GM12892 (cell line): Measurements from ENCODE around the gene PID1.

Source experiments
- DNase-seq: peaks from one replicate; pipeline ENCODE4 v3.0.0; 2011; ENCODE audit not compliant: insufficient read length
- FAIRE-seq: peaks from 2 replicates; lab custom pipeline; 2011; peaks lifted over from hg19 to GRCh38; lab: Jason Lieb, UNC
- POLR2A ChIP-seq: IDR thresholded peaks from 2 replicates; pipeline ENCODE4 v1.6.1; 2011; ENCODE audit warnings: low read depth, low read length, control low read depth
- POLR2AphosphoS5 ChIP-seq: IDR thresholded peaks from 2 replicates; pipeline ENCODE4 v1.6.1; 2011; ENCODE audit warnings: low read depth, low read length, control low read depth
- TAF1 ChIP-seq: IDR thresholded peaks from 2 replicates; pipeline ENCODE4 v1.6.1; 2011; ENCODE audit warnings: low read depth, mild to moderate bottlenecking, control low read depth, low read length, borderline replicate concordance

PID1 gene

DNA sequence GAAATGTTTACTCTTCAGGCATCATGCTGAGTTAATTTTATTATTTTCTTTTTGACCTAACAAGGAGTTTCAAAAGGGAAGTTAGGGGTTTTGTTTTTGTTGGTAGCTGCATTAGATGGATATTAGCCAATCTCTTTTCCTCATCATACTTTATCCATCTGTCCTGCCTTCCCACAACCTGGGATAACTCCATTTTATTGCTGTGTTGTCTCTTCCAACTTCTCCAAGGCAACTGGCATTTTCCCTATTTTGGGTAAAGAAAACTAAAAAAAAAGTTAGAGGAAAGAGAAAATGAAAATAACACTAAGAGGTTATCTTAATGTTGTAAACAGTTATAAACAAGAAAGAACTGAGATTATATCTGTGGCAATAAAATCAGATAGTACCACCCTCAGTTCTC lies 147.0 kb downstream of the PID1 start:
- no peak for FAIRE-seq
- TF ChIP-seq POLR2A = no peak
- no peak for TF ChIP-seq POLR2AphosphoS5
- no peak for TF ChIP-seq TAF1
- DNase-seq = no peak

GRCh38 chr2:229118927-229119326 lies 152.2 kb downstream of the PID1 start:
- TF ChIP-seq POLR2A (no peak), TAF1 (no peak), POLR2AphosphoS5 (no peak)
- DNase-seq (no peak), FAIRE-seq (no peak)

DNA sequence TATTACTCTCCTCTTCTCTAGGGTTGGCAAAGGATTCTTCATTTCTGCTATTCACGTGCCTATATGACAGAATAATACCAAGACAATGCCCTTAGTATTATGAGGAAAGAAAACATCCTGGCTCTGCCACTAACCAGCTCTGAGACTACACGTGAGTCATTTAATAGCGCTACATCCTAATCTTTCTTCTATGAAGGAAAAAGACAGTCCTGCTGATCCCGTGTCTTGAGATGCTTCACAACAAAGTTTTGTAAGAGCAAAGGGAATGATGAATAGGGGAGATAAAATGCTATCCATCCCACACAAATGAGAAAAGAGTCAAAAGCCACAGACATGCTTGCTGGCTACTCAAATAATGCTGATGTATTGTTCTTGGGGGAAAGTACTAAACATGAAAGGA lies 152.8 kb downstream of the PID1 start:
- DNase-seq (no peak), FAIRE-seq (no peak)
- TF ChIP-seq POLR2A (no peak), POLR2AphosphoS5 (no peak), TAF1 (no peak)

- TF ChIP-seq TAF1 = no peak
- no peak for TF ChIP-seq POLR2A
- no peak for TF ChIP-seq POLR2AphosphoS5
- DNase-seq = no peak
- no peak for FAIRE-seq
Measured at GRCh38 chr2:229111744-229112143, 159.3 kb downstream of the PID1 start.

- DNase-seq (no peak), FAIRE-seq (no peak)
- no peak for TF ChIP-seq POLR2A
- no peak for TF ChIP-seq POLR2AphosphoS5
- no peak for TF ChIP-seq TAF1
Measured at GRCh38 chr2:229109195-229109594, 161.9 kb downstream of the PID1 start.

DNA sequence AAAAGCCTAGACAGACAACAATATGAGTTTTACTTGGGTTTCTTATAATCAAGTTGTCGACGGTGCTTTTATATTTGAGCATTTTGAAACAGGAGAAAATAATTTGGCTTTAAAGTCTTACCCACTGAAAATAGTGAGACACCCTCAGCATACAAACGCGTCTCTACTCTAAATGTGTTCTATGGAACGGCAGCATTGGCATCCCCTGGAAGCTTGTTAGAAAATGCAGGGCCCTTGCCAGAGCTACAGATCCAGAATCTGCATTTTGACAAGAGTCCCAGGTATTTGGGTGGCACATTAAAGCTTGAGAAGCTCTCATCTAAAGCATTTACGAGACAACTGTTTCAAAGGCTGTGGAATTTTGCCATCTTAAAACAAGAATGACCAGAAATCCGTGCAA lies 163.5 kb downstream of the PID1 start:
- no peak for DNase-seq
- FAIRE-seq = no peak
- no peak for TF ChIP-seq POLR2AphosphoS5
- no peak for TF ChIP-seq TAF1
- no peak for TF ChIP-seq POLR2A

DNA sequence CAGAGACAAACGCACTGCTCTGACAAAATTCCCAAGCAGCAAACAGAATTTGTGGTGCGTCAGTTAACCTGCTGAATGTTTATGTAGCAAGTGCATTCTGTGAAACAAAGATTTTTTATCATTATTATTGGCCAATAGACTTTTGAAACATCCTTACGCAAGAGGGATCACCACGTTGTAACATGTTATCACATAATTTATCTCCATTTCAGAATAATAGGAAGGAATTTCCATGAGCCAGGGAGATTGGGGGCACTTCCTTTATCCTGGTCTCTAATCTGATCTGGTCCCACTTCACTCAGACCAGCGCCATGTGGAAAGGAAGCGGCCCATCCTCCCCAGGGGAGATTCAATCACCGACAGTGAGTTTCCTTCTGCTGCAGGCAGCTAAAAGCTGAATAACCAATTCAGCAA lies 166.1 kb downstream of the PID1 start:
- DNase-seq (no peak), FAIRE-seq (no peak)
- no peak for TF ChIP-seq TAF1
- no peak for TF ChIP-seq POLR2A
- no peak for TF ChIP-seq POLR2AphosphoS5

- no peak for FAIRE-seq
- DNase-seq = no peak
- TF ChIP-seq POLR2AphosphoS5 = no peak
Measured at GRCh38 chr2:229104025-229104424, 167.1 kb downstream of the PID1 start.

DNA sequence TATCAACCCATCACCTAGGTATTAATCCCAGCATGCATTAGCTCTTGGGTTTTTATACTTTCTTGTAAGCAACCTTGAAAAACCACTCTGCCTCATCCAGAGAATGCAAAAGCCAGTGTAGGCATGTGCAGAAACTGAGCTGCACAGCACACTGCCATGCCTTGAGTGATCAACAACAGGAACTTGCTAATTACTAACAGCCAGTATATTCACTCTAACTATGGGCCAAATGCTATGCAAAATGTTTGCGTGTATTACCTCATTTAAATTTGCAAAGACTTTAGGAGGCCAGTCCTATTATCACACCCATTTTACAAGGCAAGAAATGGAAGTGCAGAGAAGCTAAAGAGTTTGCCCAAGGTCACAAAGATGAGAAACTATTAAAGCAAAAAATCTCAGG lies 169.8 kb downstream of the PID1 start:
- FAIRE-seq = no peak
- no peak for TF ChIP-seq POLR2AphosphoS5
- TF ChIP-seq TAF1 = no peak
- no peak for TF ChIP-seq POLR2A

GRCh38 chr2:229099231-229099630 lies 171.9 kb downstream of the PID1 start:
- DNase-seq (no peak), FAIRE-seq (no peak)
- TF ChIP-seq POLR2A = no peak
- TF ChIP-seq TAF1 = no peak
- no peak for TF ChIP-seq POLR2AphosphoS5

More for the DNA sequence above, 169.8 kb downstream of the PID1 start:
- no peak for DNase-seq

DNA sequence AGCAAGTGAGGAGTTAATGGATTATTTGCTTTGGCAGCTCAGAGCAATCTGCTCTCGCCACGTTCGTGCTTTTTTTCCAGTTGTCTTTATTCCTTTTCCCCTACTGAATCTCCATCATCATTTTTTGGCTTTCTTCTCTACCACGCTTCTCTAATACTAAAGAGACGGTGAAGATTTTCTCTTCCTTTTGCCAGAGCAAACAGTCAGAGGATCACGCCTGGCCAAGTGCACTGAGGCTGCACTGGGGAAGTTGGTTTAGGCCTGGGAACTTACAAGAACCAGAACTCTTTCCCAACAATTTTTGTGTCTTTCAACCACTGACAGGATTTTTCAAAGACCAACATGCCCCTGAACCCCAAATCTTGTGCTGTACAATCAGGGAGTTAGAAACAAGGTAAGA lies 172.3 kb downstream of the PID1 start:
- DNase-seq = no peak
- FAIRE-seq = no peak
- TF ChIP-seq TAF1 (no peak), POLR2A (no peak), POLR2AphosphoS5 (no peak)

GRCh38 chr2:229096409-229097066 lies 174.5 kb downstream of the PID1 start:
- no peak for DNase-seq
- FAIRE-seq = no peak

DNA sequence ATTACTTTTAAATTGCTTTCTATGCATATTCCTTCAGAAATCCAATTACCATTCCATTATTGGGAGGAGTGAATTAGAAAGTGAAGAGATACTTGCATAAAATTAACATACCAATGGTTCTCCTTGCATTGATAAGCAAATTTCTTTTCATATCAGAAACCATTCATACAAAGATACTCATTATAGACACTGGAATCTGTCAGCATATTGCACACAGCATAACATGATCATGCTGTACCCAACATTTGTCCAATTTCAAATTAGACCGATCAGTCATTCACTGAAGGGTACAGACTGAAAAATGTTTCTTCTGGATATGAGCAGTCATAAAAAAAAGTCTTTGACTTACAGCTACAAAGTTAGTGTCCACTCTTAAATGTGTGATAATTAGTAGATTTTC lies 175.6 kb downstream of the PID1 start:
- no peak for FAIRE-seq
- no peak for TF ChIP-seq TAF1
- TF ChIP-seq POLR2AphosphoS5 = no peak
- TF ChIP-seq POLR2A = no peak
- DNase-seq = no peak

More at GRCh38 chr2:229096409-229097066, 174.5 kb downstream of the PID1 start:
- TF ChIP-seq TAF1 (no peak), POLR2A (no peak), POLR2AphosphoS5 (no peak)
